Activated CD4-positive, alpha-beta T cell treated with anti-CD3 and anti-CD28 coated beads for 24 hours (primary cell): ENCODE results near the gene GSTM4.
"Not testable (repeated sequence)": the region's sequence is repeated elsewhere in the genome, so short reads cannot be mapped to it uniquely, and the experiment has no call there.

ENCODE experiments used
- DNase-seq, 2 donors: peaks; one replicate each; pipeline ENCODE4 v3.0.0-alpha.2; 2020; ENCODE audit warnings: low read depth in 2 of 2

GSTM4 gene

GRCh38 chr1:109637446-109637845, 18.5 kb upstream of the GSTM4 start:
- no peak for DNase-seq

- DNase-seq = no peak
These were observed 16.6 kb upstream of the GSTM4 start for GRCh38 chr1:109639063-109639840.

- no peak for DNase-seq
These were observed 16.1 kb upstream of the GSTM4 start for GRCh38 chr1:109639841-109640184.

- DNase-seq = peak; percentile 92 to 94
These were observed 15.5 kb upstream of the GSTM4 start for GRCh38 chr1:109640285-109640865.

GRCh38 chr1:109641078-109641740, 14.7 kb upstream of the GSTM4 start:
- no peak for DNase-seq

- DNase-seq = no peak
These were observed 14.0 kb upstream of the GSTM4 start for GRCh38 chr1:109641861-109642260.

- DNase-seq = no peak
These were observed 13.3 kb upstream of the GSTM4 start for GRCh38 chr1:109642626-109643025.

- peak; percentile 87 to 88 for DNase-seq
These were observed 12.3 kb upstream of the GSTM4 start for GRCh38 chr1:109643385-109644230.

GRCh38 chr1:109644670-109645069, 11.2 kb upstream of the GSTM4 start:
- DNase-seq = no peak

- DNase-seq = no peak
These were observed 6.4 kb upstream of the GSTM4 start for GRCh38 chr1:109649491-109649914.

GRCh38 chr1:109650609-109651008, 5.3 kb upstream of the GSTM4 start:
- no peak for DNase-seq

GRCh38 chr1:109652402-109652801, 3.5 kb upstream of the GSTM4 start:
- no peak for DNase-seq

- no peak for DNase-seq
These were observed 2.6 kb upstream of the GSTM4 start for GRCh38 chr1:109653306-109653705.

GRCh38 chr1:109654519-109654918, 1.4 kb upstream of the GSTM4 start:
- no peak for DNase-seq

GRCh38 chr1:109657395-109657794, 1.5 kb downstream of the GSTM4 start:
- no peak for DNase-seq

- DNase-seq = no peak
These were observed 2.1 kb downstream of the GSTM4 start for GRCh38 chr1:109657970-109658369.

GRCh38 chr1:109658533-109659042, 2.7 kb downstream of the GSTM4 start:
- DNase-seq = no peak

- DNase-seq = no peak
These were observed 3.2 kb downstream of the GSTM4 start for GRCh38 chr1:109659145-109659544.

GRCh38 chr1:109659997-109660690, 4.2 kb downstream of the GSTM4 start:
- DNase-seq = no peak

GRCh38 chr1:109660691-109661026, 4.8 kb downstream of the GSTM4 start:
- not testable (repeated sequence) for DNase-seq

- DNase-seq = no peak
These were observed 5.5 kb downstream of the GSTM4 start for GRCh38 chr1:109661391-109661790.
